HCT116 (cell line): ENCODE measurements around the gene POLR3F. TPM values are rescaled to one million over a fixed set of nuclear protein-coding genes. Genes with fewer than 3 reads are reported as not detected.

ENCODE experiments used
- ATAC-seq: fragments of 200-7000 bp; cut with Tn5 transposase; 2 replicates; pipeline ENCODE4 v1.9.1; 2020; ENCODE audit warnings: mild to moderate bottlenecking, moderate library complexity
- BruUV-seq: library from RNA; stranded (reverse); fragments of 400-500 nt; replicated peaks from 2 replicates; lab custom pipeline; 2021; lab: Mats Ljungman, UMichigan
- CTCF ChIA-PET: fragments of 300-600 bp; sonication (Branson Sonifier 250); formaldehyde crosslinking; loops from one replicate; lab custom pipeline; 2021; ENCODE audit warnings: antibody characterized with exemption; lab: Charles Lee
- POLR2A ChIA-PET: fragments of 300-600, 350-600 bp; sonication (Branson Sonifier 250); formaldehyde crosslinking; loops from one replicate; lab custom pipeline; 2021; ENCODE audit warnings: antibody characterized with exemption; lab: Charles Lee
- RAD21 ChIA-PET, 2 experiments: fragments of 300-600 bp; sonication (Branson Sonifier 250); formaldehyde crosslinking; loops; one replicate each; lab custom pipeline; 2023; ENCODE audit warnings: low total read pairs in 2 of 2; ENCODE audit not compliant: uncharacterized antibody in 2 of 2, unreplicated experiment in 2 of 2, low non-redundant PET in 1 of 2; lab: Charles Lee
- DNase-seq: peaks from one replicate; pipeline ENCODE4 v3.0.0-alpha.2; 2010; ENCODE audit warnings: low read depth, low spot score
- H2AFZ ChIP-seq: fragments of 200-600 bp; shearing (Covaris generic), sonication (generic); 2 replicates; pipeline ENCODE4 v1.6.1; 2017; ENCODE audit warnings: low read depth, mixed run types, mixed read lengths, antibody characterized with exemption, low read length; ENCODE audit not compliant: poor library complexity, severe bottlenecking
- H3K27ac ChIP-seq: 2 replicates; pipeline ENCODE4 v1.5.1; 2012; ENCODE audit warnings: low read depth, low read length
- H3K27me3 ChIP-seq: fragments of 200-600 bp; sonication (generic); 2 replicates; pipeline ENCODE4 v1.6.1; 2016; ENCODE audit warnings: mixed run types, low read length, mixed read lengths; ENCODE audit not compliant: insufficient read depth
- H3K36me3 ChIP-seq, 2 experiments: fragments of 200-500 bp in 1 of 2; fragments of 200-600 bp in 1 of 2; sonication (Bioruptor generic) in 1 of 2; sonication (generic) in 1 of 2; 2 replicates each; pipeline versions ENCODE4 v1.5.1 to v1.6.1; 2014 to 2016; ENCODE audit warnings: low read length in 2 of 2, inconsistent platforms in 1 of 2, mixed read lengths in 1 of 2, mixed run types in 1 of 2; ENCODE audit not compliant: insufficient read depth in 2 of 2, control insufficient read depth in 1 of 2
- H3K4me1 ChIP-seq, 2 experiments: fragments of 200-600 bp in 1 of 2; sonication (generic) in 1 of 2; 2 replicates each; pipeline versions ENCODE4 v1.5.1 to v1.6.1; 2012 to 2017; ENCODE audit warnings: low read length in 2 of 2, inconsistent platforms in 1 of 2, mild to moderate bottlenecking in 1 of 2, mixed read lengths in 1 of 2, mixed run types in 1 of 2, moderate library complexity in 1 of 2; ENCODE audit not compliant: insufficient read depth in 2 of 2, control insufficient read depth in 1 of 2
- H3K4me2 ChIP-seq: fragments of 200-600 bp; sonication (generic); 2 replicates; pipeline ENCODE4 v1.6.1; 2017; ENCODE audit warnings: mixed run types, low read length, mixed read lengths
- H3K4me3 ChIP-seq, 2 experiments: fragments of 200-600 bp in 1 of 2; sonication (generic) in 1 of 2; replicated peaks in 1 of 2; 2 replicates each; pipeline ENCODE4 v1.5.1; 2011 to 2016; ENCODE audit warnings: low read length in 2 of 2, control low read depth in 1 of 2, low read depth in 1 of 2, mild to moderate bottlenecking in 1 of 2, mixed read lengths in 1 of 2, mixed run types in 1 of 2
- H3K79me2 ChIP-seq: fragments of 200-600 bp; sonication (generic); 2 replicates; pipeline ENCODE4 v1.6.1; 2017; ENCODE audit warnings: mild to moderate bottlenecking, mixed run types, low read length, moderate library complexity, mixed read lengths; ENCODE audit not compliant: insufficient read depth
- H3K9ac ChIP-seq: fragments of 200-600 bp; sonication (generic); 2 replicates; pipeline ENCODE4 v1.6.1; 2016; ENCODE audit warnings: low read length, mixed read lengths
- H3K9me2 ChIP-seq: fragments of 200-600 bp; sonication (generic), shearing (Covaris generic); 2 replicates; pipeline ENCODE4 v1.6.1; 2017; ENCODE audit warnings: mixed run types, mild to moderate bottlenecking, moderate library complexity; ENCODE audit not compliant: insufficient read depth
- H3K9me3 ChIP-seq, 2 experiments: fragments of 200-500 bp in 1 of 2; fragments of 200-600 bp in 1 of 2; sonication (Bioruptor generic) in 1 of 2; sonication (generic) in 1 of 2; 2 replicates each; pipeline ENCODE4 v1.6.1; 2014 to 2017; ENCODE audit warnings: low read length in 2 of 2, mixed read lengths in 2 of 2, inconsistent platforms in 1 of 2, low read depth in 1 of 2, mild to moderate bottlenecking in 1 of 2, mixed run types in 1 of 2, moderate library complexity in 1 of 2; ENCODE audit not compliant: control insufficient read depth in 1 of 2, insufficient read depth in 1 of 2
- H4K20me1 ChIP-seq: fragments of 200-600 bp; sonication (generic), shearing (Covaris generic); 2 replicates; pipeline ENCODE4 v1.6.1; 2017; ENCODE audit warnings: mixed run types, mild to moderate bottlenecking, moderate library complexity; ENCODE audit not compliant: insufficient read depth
- CBX3 ChIP-seq: IDR thresholded peaks from 2 replicates; pipeline ENCODE4 v1.6.1; 2012; ENCODE audit warnings: low read depth
- CEBPB ChIP-seq: IDR thresholded peaks from 2 replicates; pipeline ENCODE4 v1.6.1; 2012; ENCODE audit warnings: low read depth
- EGR1 ChIP-seq: IDR thresholded peaks from 2 replicates; pipeline ENCODE4 v1.6.1; 2012; ENCODE audit warnings: low read depth
- ELF1 ChIP-seq: IDR thresholded peaks from 2 replicates; pipeline ENCODE4 v1.6.1; 2012; ENCODE audit warnings: low read depth, borderline replicate concordance
- EZH2 ChIP-seq: fragments of 200-600 bp; sonication (generic); IDR thresholded peaks from 2 replicates; pipeline ENCODE4 v1.6.1; 2017; ENCODE audit warnings: antibody characterized with exemption, mixed run types
- EZH2phosphoT487 ChIP-seq: fragments of 200-600 bp; IDR thresholded peaks from 2 replicates; pipeline ENCODE4 v1.6.1; 2018; ENCODE audit warnings: antibody characterized with exemption, borderline replicate concordance
- FOSL1 ChIP-seq: IDR thresholded peaks from 2 replicates; pipeline ENCODE4 v1.6.1; 2012; ENCODE audit warnings: low read depth
- POLR2A ChIP-seq: IDR thresholded peaks from 2 replicates; pipeline ENCODE4 v1.7.0; 2011; ENCODE audit warnings: borderline replicate concordance; ENCODE audit not compliant: insufficient read depth, insufficient read length; ENCODE audit errors: extremely low read depth
- POLR2AphosphoS5 ChIP-seq: IDR thresholded peaks from 2 replicates; pipeline ENCODE4 v1.6.1; 2011; ENCODE audit warnings: mild to moderate bottlenecking, low read depth, low read length, moderate library complexity
- RAD21 ChIP-seq: IDR thresholded peaks from 2 replicates; pipeline ENCODE4 v1.6.1; 2012; ENCODE audit warnings: low read depth, mild to moderate bottlenecking
- REST ChIP-seq: IDR thresholded peaks from 2 replicates; pipeline ENCODE4 v1.6.1; 2012; ENCODE audit warnings: low read depth
- SP1 ChIP-seq: IDR thresholded peaks from 2 replicates; pipeline ENCODE4 v1.6.1; 2012; ENCODE audit warnings: low read depth
- SRF ChIP-seq: IDR thresholded peaks from 2 replicates; pipeline ENCODE4 v1.6.1; 2012; ENCODE audit warnings: low read depth
- TCF7L2 ChIP-seq: IDR thresholded peaks from 2 replicates; pipeline ENCODE4 v1.7.0; 2011; ENCODE audit warnings: borderline replicate concordance, inconsistent platforms; ENCODE audit not compliant: insufficient read depth, insufficient read length; ENCODE audit errors: extremely low read depth
- ZFX ChIP-seq: fragments of 450-650 bp; IDR thresholded peaks from 2 replicates; pipeline ENCODE4 v1.6.1; 2017
- intact Hi-C: fragments of 100-400 bp; cut with micrococcal nuclease; formaldehyde crosslinking; loops from 2 replicates; pipeline ENCODE4 v1.10.0; 2022
- total RNA-seq: library from RNA; stranded (reverse); gene quantifications from one replicate; pipeline ENCODE4 v1.2.1, GENCODE V29; 2021; ENCODE audit not compliant: unreplicated experiment
- TF ChIP-seq, protein P1 (sequence below): IDR thresholded peaks from 2 replicates; pipeline ENCODE4 v1.6.1; 2011; ENCODE audit warnings: mild to moderate bottlenecking, low read length, moderate library complexity; ENCODE audit not compliant: insufficient replicate concordance; ENCODE audit errors: extremely low read depth
- TF ChIP-seq, protein P2 (sequence below): IDR thresholded peaks from 2 replicates; pipeline ENCODE4 v1.6.1; 2012

POLR3F gene
- total RNA-seq, 1 experiment from 2014 or later = 11.4 TPM

- H4K20me1 ChIP-seq = no peaks in the 10 kb centered on the region
- DNase-seq (no peak), ATAC-seq (no peak)
- H3K36me3 ChIP-seq = no peaks in the 10 kb centered on the region
- no peak overlapping the region for H3K9ac ChIP-seq
- H3K4me3 ChIP-seq = no peak overlapping the region
- intact Hi-C loops = no loop called here
- no peaks in the 10 kb centered on the region for H3K9me2 ChIP-seq
- H3K9me3 ChIP-seq = no peaks in the 10 kb centered on the region
- no peaks in the 10 kb centered on the region for H3K79me2 ChIP-seq
- ChIA-PET POLR2A (no interaction called here), CTCF (interaction anchor here (0.7 kb wide), 1 partner anchor 14 kb away, joined by 3 read pairs; no protein-coding TSS in a partner anchor), RAD21 (no interaction called here)
- H3K4me2 ChIP-seq = no peak overlapping the region
- H3K27ac ChIP-seq = no peak overlapping the region
- H3K4me1 ChIP-seq = no peaks in the 10 kb centered on the region
- TF ChIP-seq, protein P1, sequence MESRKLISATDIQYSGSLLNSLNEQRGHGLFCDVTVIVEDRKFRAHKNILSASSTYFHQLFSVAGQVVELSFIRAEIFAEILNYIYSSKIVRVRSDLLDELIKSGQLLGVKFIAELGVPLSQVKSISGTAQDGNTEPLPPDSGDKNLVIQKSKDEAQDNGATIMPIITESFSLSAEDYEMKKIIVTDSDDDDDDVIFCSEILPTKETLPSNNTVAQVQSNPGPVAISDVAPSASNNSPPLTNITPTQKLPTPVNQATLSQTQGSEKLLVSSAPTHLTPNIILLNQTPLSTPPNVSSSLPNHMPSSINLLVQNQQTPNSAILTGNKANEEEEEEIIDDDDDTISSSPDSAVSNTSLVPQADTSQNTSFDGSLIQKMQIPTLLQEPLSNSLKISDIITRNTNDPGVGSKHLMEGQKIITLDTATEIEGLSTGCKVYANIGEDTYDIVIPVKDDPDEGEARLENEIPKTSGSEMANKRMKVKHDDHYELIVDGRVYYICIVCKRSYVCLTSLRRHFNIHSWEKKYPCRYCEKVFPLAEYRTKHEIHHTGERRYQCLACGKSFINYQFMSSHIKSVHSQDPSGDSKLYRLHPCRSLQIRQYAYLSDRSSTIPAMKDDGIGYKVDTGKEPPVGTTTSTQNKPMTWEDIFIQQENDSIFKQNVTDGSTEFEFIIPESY = no peak
- TF ChIP-seq CEBPB = no peak
- no peak for TF ChIP-seq EGR1
- TF ChIP-seq ZFX = no peak
- no peak for TF ChIP-seq EZH2
- no peak for TF ChIP-seq POLR2AphosphoS5
- TF ChIP-seq, protein P2, sequence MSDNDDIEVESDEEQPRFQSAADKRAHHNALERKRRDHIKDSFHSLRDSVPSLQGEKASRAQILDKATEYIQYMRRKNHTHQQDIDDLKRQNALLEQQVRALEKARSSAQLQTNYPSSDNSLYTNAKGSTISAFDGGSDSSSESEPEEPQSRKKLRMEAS = no peak
- no peak for TF ChIP-seq FOSL1
- no peak for TF ChIP-seq SP1
- no peak for TF ChIP-seq CBX3
- TF ChIP-seq TCF7L2 = no peak
- no peak for TF ChIP-seq REST
- no peak for TF ChIP-seq ELF1
- TF ChIP-seq EZH2phosphoT487 = no peak
- TF ChIP-seq SRF = no peak
- TF ChIP-seq RAD21 = no peak
- TF ChIP-seq POLR2A = no peak
- BruUV-seq = no TSS peak
- no peak overlapping the region for H2AFZ ChIP-seq
- H3K27me3 ChIP-seq = no peaks in the 10 kb centered on the region
These were observed 30.3 kb upstream of the POLR3F start for GRCh38 chr20:18436847-18437246.
